Measurements from ENCODE around the gene GLI2.

The GLI2 gene

DNA sequence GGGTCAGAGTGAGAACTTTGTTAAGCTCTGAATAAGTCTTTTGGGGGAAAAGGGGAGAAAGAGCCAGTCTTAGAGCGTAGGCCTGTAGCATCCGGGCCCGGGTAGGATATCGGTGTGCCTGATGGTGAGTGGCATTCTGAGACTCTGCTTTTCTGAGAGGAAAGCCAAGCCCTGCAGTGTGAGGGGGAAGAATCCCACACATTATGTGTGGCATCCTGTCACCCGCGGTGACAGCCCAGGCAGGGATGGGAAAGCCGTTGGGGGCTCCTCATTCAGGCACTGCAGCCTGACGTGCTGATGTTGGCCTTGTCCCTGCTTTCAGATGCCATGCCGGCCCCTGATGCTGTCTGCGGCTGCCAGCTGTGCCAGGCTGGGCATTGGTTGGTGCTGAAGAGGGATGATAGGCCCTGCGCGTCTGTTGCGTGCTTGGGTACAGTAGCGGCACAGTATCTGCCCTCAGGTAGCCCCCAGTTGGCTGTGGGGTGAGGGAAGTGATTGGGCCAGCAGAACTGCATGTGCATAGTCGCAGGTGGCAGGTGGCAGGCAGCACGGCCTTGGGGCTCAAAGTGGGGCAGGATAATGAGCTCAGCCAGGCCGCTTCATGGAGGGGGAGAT lies 37.6 kb downstream of the GLI2 start:
- Histone ChIP-seq H3K9me3 (ENCODE audit: severe bottlenecking) (no peaks in the 10 kb centered on the region), H3K36me3 (ENCODE audit: low read depth) (no peaks in the 10 kb centered on the region), H3K4me3 (ENCODE audit: severe bottlenecking) (no peak overlapping the region), H3K27me3 (ENCODE audit: insufficient read depth, poor library complexity, severe bottlenecking) (no peaks in the 10 kb centered on the region), H3K27ac (ENCODE audit: poor library complexity, severe bottlenecking) (no peak overlapping the region), H3K4me1 (ENCODE audit: insufficient read depth, poor library complexity, severe bottlenecking) (no peaks in the 10 kb centered on the region)
- no peak for DNase-seq (ENCODE audit: low spot score)
- TF ChIP-seq, protein P1, sequence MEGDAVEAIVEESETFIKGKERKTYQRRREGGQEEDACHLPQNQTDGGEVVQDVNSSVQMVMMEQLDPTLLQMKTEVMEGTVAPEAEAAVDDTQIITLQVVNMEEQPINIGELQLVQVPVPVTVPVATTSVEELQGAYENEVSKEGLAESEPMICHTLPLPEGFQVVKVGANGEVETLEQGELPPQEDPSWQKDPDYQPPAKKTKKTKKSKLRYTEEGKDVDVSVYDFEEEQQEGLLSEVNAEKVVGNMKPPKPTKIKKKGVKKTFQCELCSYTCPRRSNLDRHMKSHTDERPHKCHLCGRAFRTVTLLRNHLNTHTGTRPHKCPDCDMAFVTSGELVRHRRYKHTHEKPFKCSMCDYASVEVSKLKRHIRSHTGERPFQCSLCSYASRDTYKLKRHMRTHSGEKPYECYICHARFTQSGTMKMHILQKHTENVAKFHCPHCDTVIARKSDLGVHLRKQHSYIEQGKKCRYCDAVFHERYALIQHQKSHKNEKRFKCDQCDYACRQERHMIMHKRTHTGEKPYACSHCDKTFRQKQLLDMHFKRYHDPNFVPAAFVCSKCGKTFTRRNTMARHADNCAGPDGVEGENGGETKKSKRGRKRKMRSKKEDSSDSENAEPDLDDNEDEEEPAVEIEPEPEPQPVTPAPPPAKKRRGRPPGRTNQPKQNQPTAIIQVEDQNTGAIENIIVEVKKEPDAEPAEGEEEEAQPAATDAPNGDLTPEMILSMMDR (IDR thresholded peaks at IDR 0.05; ENCODE audit: poor library complexity, severe bottlenecking) = no peak
- ATAC-seq (ENCODE audit: low read depth) = no peak

DNA sequence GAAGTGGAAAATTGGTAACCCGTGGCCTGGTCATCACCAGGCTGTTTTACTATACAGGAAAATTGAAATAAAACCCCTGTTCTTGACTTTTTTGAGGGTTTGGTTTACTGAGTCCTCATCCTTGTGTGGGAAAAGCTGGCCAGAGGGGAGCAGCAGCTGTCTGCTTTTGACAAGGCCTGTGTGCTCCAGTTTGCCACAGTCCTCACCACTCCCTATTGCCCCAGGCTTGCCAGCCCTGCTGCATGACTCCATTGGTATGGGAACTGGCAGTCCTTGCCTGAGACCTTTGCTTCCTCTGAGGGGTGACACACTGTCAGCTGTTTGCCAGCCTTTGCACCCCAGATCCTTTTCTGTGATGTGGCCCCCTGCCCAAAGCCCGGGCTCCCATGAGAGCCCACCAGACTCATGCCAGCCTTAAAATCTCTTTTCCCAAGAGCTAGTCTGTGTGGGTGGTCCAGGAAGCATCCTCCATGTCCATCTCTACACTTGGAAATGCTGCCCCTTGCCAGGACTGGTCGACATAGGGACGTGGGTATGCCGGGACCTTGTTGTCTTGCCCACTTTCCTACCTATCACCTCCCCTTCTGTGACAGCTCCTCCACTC lies 39.0 kb downstream of the GLI2 start:
- Histone ChIP-seq H3K36me3 (ENCODE audit: low read depth) (no peaks in the 10 kb centered on the region), H3K4me1 (ENCODE audit: insufficient read depth, poor library complexity, severe bottlenecking) (no peaks in the 10 kb centered on the region), H3K4me3 (ENCODE audit: severe bottlenecking) (no peak overlapping the region), H3K27ac (ENCODE audit: poor library complexity, severe bottlenecking) (no peak overlapping the region), H3K27me3 (ENCODE audit: insufficient read depth, poor library complexity, severe bottlenecking) (no peaks in the 10 kb centered on the region), H3K9me3 (ENCODE audit: severe bottlenecking) (no peaks in the 10 kb centered on the region)
- no peak for ATAC-seq (ENCODE audit: low read depth)
- TF ChIP-seq, protein P1 (IDR thresholded peaks at IDR 0.05; ENCODE audit: poor library complexity, severe bottlenecking) = no peak
- DNase-seq (ENCODE audit: low spot score) = no peak

DNA sequence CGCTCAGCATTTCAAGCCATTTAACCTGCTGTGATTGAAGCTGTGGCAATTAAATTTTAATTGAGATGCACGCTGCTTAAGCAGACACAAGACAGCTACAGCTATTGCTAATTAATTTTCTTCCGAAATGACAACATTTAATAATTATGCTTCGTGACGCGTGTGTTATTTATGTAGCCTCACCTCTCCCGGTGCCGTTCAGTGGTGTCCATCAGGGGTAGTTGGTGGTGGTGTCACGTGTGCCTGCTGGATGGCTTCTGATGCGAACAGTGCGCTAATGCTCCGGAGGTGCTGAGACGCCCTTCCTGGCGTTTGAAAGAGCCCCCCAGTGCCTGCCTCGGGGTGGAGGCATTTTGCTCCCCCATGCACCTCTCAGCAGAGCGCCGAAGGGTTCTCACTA lies 39.5 kb downstream of the GLI2 start:
- H3K4me1 ChIP-seq (ENCODE audit: insufficient read depth, poor library complexity, severe bottlenecking) = no peaks in the 10 kb centered on the region

DNA sequence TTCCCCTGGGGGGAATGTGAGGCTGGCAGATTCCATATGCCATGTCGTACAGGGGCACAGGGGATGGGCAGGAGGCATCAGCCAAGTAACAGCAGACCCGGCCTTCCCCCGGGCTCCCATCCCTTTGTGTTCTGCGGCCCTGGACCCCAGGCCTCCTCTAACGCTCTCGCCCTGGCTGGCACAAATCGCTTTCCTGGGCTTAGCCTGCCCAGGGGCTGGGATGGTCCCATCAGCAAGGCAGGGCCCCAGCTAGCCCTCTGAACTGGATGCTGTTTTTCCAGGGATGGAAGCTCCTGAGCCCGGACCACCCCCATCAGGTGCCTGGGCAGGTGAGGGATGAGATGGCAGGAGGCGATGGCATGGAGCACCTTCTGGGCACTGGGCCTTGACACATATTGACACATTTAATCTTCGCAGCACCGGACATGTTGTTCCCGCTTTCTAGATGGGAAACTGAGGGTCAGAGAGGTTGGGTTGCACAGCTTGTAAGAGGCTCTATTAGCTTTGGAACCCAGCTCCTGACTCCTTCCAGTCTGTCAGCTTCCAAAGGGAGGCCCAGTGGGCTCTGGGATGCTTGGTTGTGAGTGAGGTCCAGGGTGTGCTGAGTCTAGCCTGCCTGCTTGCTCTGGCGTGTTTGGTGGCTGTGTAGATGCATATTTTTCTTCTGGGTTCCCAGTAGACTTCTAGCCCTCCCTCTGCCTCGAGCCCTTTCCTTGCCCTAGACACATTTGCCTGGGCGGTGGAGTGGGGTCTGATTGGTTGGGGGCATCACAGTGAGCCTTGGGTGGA lies 40.3 kb downstream of the GLI2 start:
- DNase-seq (ENCODE audit: low spot score) = no peak
- no peaks in the 10 kb centered on the region for H3K9me3 ChIP-seq (ENCODE audit: severe bottlenecking)
- no peak overlapping the region for H3K4me3 ChIP-seq (ENCODE audit: severe bottlenecking)
- H3K27ac ChIP-seq (ENCODE audit: poor library complexity, severe bottlenecking) = no peak overlapping the region
- H3K4me1 ChIP-seq (ENCODE audit: insufficient read depth, poor library complexity, severe bottlenecking) = no peaks in the 10 kb centered on the region
- no peak for ATAC-seq (ENCODE audit: low read depth)
- TF ChIP-seq, protein P1 (IDR thresholded peaks at IDR 0.05; ENCODE audit: poor library complexity, severe bottlenecking) = no peak
- no peaks in the 10 kb centered on the region for H3K36me3 ChIP-seq (ENCODE audit: low read depth)
- no peaks in the 10 kb centered on the region for H3K27me3 ChIP-seq (ENCODE audit: insufficient read depth, poor library complexity, severe bottlenecking)

More for the DNA sequence above, 39.5 kb downstream of the GLI2 start:
- Histone ChIP-seq H3K9me3 (ENCODE audit: severe bottlenecking) (no peaks in the 10 kb centered on the region), H3K27ac (ENCODE audit: poor library complexity, severe bottlenecking) (no peak overlapping the region), H3K27me3 (ENCODE audit: insufficient read depth, poor library complexity, severe bottlenecking) (no peaks in the 10 kb centered on the region), H3K36me3 (ENCODE audit: low read depth) (no peaks in the 10 kb centered on the region), H3K4me3 (ENCODE audit: severe bottlenecking) (no peak overlapping the region)
- DNase-seq (ENCODE audit: low spot score) (no peak), ATAC-seq (ENCODE audit: low read depth) (no peak)
- TF ChIP-seq, protein P1 (IDR thresholded peaks at IDR 0.05; ENCODE audit: poor library complexity, severe bottlenecking) = no peak

Measured in RWPE2 (cell line).